NCI-H345 treated with DMSO at 0.1 percent for 48 hours (cell line): ENCODE data around the gene RND3.

Experiments used
- DNase-seq: peaks from one replicate; lab custom pipeline; 2025; ENCODE audit not compliant: unreplicated experiment; lab: John Stamatoyannopoulos, UW

The RND3 gene

DNA sequence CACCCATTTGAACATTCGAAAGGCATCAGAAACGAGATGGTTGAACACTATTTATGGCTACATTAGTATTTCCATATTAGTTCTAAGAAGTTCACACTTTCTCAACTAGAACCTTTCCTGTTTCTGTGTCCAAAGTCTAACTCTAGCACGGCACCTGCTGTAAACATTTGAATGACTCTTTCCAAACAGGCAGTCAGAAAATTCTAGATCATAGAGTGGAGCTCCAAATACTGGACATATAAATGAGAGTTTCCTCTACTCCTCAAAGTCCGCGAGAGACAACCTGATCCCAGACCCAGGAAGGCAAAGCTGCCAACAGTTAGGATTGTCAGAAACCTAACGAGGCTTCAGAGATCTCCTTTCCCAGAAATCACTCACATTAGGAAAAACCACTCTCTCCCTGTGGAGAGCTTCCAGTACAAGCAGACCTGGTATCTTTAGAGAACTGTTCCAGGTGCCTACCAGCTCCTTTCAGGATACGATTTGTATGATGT lies 10.6 kb downstream of the RND3 start:
- DNase-seq: no peak

DNA sequence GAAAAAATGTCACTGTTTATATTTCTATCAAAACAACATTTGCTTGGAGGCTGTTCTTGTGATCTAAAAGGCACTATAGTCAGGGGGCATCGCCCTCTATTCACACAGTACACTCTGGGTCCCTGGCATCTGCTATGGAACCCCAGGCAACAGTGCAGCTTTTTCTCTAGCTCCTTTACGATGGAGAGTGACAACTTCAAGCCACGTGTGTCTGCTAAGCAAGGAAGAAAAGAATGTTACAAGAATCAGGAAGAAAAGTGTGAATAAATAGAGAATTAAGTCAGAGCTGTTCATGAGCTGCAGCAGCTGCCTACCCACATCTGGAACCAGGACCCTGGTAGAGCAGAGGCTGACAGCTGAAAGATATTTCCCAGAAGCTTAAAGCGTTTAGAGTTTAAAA lies 11.2 kb downstream of the RND3 start:
- DNase-seq: no peak

DNA sequence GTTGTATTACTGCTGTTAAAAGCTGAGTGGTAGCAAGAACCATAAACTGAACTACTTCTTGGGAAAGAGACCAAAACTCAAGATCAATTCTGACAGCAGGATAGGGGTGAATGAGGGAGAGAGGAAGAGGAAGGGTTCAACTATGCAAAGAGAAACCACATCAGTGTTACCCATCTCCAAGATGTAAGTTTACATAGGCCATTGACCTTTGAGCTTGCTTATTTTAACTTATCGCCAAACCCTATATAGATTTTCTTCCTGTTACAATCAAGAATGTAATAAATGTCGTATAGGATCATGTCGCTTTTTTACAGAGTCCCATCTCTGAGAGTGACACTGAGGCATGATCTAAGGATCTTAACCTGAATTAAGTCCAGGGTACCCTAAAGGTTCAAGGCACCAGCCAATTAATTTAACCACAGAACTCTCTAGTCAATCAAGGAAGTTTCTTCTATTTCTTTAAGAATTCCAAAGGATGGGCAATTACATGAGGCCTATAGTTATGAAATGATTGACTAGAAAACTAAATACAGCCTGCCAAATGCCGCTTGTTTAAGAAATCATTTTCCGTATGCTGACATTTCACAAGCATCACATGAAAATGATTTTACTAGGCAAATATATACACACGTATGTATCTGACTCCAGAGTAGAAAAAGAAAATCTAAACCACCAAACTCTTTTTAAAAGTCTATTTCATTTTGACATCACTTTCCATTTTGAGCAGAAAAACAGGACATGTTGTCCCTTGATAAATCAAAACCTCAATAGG lies 11.8 kb downstream of the RND3 start:
- DNase-seq: no peak

DNA sequence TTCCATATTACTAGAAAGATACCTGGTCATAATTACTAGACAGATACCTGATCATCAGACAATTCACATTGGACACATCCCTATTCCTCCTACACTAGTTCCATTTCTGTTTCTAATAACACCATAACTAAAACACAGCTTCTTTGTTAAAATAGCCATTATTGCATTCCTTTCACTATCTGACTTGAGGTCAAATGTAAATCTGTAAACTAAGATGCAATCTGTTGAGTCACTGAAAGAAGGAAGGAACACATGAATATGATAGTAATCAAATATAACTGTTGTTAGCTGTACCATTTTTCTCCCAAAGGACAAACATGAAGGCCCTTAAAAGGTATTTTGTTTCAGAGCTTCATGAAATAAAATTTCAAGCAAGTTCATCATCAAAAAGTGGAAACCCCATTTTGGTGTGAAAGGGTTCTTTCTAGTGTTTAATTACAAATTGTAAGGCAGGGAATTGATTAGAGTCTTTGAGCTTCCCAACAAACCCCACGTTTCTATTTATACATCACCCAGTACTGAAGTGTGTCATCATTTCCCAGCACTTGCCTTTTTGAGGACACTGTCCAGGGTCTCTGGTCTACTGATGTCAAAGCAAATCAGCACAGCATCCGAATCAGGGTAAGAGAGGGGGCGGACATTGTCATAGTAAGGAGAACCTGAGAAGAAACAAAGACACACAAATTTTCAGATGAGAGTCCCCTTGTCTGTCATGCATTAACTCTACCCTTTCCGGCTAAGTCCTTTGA lies 13.0 kb downstream of the RND3 start:
- DNase-seq: no peak

DNA sequence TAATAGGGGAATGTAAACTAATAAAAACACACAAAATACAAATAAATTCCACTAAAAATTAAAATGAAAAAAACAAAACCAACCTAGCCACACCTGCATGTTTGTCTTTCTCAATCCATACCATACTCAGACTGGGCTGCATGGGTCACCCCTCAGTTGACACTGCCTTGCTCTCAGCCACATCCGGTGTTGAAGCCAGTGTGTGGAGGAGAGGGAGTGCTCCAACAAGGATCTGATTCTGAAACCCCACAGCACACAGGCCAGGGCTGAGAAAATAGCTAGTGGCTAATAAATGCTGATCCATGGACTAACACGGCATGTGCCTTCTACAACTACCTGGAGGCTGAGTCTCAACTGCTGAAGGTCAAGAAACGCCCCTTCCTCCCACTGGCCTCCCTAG lies 13.7 kb downstream of the RND3 start:
- no peak for DNase-seq

DNA sequence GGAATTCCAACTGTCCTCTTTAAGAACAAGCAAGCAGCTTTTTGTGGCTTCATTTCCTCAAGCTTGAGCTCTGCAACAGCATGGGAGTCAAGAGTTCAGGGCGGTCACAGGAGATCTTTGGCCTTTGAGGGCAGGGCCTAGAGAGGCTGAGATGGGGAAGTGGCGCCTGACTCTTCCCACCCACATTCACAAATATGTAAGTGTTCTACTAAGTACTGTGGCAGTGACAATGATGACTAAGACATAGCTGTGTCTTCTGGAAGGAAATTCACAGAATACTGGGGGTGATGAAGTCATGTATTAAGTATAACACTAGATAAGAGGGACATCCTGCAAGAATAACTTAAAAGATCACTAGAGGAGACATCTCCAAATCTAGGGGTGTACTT lies 15.0 kb downstream of the RND3 start:
- DNase-seq: no peak

DNA sequence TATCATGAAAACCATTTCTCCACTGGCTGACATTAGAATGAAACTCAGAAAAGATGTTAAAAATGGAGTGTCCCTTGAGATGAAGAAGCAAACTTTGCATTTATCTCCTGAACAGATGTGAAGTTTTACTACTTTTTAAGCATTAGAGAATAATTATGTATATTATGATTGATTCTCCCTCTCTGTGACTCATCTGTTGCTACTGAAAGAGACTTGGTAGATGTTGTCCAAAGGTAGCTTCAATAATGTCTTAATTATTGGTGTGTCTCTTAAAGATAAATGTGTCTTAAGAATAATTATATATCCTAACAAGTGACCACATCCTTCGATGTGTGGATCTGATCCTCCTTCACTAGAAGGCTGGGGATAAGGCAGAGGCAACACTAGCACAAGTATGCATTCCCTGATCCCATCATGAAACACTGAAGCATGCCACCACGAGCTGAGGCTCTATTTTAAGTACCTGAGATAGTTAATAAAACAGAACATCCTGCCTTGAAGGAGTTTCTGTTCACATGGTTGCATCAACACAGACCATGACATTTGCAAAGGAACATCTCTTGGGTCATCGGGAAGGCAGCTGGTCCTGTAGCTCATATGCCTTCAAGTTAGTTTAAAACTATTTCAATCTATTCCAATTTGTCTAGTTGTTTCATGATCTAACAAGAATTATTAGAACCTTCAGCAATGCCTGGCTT lies 15.5 kb downstream of the RND3 start:
- DNase-seq: no peak

DNA sequence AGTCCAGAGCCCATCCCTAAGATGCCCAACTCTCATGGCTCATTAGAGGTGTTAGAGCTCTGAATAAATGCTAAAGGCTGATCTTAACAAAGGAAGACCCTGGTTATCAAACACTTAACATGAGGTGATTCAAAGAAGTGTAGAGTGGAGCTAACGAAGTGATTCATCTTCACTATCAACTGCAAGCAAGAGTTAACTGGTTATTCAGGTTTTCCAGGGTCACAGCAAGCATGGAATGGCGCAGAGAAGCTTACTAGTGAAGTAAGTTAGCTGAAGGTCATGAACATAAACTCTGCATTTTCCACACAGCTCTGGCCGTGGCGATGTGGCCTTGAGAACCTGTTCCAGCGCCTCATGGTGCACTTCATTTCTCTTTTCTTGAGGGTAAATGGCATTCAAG lies 17.0 kb downstream of the RND3 start:
- DNase-seq: no peak

DNA sequence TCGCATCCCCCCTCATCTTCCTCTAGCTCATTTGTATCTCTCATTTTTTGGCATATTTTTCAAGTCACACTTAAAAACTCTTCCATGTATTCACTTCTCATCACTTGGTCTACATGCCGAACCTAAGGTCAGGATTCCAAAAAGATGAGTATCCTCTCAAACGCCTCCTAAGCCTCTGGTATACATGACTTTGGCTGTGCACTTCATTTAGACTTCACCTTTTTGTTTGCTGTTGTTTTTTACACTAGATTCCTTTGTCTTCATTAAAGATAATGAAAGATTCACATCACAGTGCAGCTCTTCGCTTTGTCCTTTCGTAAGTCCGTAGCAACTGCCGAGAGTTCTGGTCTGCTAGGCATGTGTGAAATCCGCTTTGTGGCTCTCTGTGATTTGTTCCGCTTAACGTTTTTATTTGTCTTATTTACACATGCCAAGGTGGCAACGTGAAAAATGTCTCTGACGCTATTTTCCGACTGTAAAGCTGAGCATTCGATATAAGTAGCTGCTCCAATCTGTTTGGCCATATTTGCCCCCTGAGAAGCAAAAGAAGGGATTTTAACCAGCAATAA lies 17.7 kb downstream of the RND3 start:
- no peak for DNase-seq

DNA sequence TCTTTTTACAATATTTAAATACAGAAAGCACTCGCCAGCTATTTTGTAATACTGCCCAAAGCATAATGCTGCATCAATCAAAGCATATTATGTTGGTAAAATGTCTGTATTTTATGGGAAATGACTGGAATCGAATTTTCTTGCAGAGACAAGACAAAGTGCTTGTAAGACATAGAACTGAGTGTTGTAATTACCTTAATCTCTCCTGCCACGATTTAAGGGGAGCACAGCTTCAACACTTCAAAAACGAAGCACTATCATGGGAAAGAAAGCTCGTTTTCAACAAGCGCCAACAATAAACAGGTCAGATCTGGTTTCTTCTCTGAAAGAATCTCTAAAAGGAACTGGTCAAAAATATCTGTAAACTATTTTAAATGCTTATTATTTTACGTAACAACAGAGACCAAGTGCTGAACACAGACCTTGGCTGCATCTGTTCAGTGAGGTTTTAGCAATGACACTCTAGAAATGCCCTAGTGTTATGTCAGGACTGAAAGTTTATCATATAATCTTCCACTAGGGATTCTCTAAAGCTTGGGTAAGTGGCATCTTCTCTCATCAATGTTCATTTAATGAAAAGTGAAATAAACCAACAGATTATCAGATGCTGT lies 19.0 kb downstream of the RND3 start:
- no peak for DNase-seq

DNA sequence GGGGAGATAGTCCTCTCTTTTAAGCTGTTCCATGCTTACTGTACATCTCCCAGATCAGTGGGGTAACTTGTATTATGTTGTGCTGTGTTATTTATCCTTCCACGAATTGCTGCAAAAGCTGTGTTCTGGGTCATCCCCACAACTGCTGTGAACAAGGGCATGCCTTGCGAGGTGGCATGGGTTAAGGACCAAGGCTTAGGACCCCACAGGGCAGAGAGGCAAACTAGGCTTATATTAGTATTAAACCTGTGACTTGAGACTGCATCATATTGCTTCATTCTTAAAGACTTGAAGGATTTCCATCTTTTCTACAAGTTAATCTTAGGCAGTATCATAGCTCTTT lies 19.9 kb downstream of the RND3 start:
- no peak for DNase-seq

DNA sequence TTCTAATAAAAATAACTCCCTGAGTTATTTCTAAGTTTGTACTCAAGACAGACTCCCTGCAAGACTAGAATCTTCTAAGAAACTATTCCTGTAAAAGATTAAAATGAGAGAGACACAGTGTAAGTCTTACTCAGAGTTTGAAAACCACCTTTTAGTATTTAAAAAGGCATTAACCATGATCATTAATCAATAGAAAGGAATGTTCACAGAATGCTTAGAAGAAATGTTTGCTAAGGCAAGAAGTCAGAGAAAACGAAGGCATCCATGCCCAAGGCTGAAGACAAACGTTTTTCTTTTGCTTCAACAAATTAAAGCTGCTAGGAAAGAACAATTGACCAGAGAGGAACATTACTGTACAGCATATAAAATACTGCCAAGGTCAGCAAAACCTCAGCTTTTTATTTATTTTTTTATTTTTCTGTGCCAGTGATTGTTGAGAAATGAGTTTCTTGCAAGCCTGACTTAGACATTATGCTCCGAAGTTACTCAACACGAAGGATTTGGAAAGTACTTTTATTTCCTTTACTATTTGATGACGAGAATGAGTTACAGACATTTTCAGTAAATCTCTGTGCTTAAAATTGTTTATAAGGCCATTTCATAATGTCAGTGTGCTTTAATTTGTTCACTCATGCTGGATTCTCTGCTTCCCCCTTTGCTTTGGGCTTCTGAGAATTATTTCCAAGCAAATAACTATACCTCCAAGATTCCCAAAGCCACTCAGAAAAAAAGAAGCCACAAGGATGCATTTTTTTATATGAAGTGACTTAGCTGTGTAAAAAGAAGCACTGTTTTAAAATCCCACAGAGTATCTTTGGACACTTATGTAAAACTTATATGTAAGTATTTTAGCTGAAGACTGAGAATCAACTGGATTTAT lies 20.5 kb downstream of the RND3 start:
- no peak for DNase-seq

DNA sequence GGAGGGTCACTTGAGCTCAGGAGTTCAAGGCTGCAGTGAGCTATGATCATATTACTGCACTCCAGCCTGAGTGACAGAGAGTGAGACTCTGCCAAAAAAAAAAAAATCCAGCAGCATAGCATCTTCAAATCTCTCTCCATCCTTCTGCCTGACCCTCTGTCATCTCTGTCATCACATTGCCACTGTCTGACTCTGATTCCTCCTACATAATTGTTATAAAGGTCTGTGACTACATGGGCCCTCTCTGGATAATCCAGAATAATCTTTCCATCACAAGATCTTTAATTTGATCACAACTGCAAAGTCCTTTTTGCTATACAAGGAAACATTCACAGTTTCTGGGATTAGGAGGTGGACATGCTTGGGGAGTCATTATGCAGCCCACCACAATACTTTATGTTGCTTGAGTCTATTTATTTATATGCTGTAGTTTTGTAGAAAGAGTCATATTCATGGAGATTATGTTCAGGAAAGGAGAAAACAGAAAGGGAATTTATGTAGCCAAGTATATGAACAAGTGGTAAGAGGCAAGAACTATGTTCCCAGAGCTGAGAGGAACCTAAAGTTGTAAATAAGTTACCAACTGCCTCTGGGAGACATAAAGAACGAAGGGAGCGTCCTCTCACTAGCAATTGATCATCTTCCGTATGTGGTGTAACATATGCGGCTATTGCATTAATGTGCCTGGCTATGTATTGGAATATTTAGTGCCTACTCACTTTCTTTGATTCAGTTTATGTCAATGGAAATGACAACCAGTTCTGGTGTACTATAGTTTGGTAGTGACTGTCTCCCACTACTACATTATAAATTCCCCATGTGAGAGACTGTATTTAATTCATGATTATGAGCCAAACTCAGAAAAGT lies 21.5 kb downstream of the RND3 start:
- DNase-seq: no peak

DNA sequence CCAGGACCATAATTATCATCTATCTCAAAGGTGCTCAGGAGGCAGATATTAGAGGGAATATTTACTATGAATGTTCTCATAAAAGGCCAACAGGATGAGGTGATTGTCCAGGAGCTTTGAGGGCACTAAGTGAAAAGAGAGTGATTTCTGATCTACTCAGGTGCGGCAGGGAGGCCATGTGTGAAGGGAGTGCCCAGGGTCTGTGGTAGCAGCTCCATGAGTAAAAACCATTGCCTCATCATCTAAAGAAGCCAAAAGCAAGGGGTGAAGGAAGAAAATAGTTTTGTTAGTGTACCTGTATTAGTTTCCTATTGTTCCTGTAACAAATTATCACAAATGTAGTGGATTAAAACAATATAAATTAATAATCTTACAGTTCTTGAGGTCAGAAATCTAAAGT lies 22.5 kb downstream of the RND3 start:
- DNase-seq: no peak

DNA sequence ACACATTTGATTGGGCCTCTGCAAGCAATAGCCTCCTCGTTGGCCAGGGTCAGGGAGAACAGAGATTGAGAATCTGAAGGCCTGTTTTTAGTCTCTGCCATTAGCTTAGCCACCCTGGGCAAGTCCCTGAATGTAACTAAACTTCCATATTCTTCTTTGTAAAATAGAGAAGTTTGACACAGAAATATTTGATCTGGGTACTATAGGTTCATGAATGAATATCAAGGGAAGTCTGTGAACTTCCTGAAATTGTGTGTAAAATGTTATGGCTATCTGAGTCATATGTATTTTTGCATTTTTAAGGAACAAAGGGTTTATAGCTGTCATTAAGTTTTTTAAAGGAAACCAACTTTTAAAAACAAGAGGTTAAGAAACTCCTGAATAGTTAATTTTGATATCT lies 23.2 kb downstream of the RND3 start:
- no peak for DNase-seq

DNA sequence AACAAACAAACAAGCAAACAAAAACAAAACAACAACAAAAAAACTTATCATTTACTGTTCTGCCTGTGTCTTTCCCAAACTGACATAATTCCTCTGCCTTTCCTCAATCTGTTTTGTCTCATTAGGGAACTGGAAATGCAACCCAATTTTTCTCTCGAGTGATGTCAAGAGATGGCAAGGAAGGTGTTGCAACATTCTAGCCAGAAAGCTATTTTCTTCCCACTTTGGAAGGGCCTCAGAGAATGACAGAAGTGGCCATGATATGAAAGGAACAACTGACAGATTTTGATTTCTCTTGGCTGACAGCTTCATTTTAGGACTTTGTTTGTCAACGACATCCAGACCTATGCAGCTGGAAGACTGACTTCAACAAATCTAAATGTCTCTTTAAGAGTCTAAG lies 24.7 kb downstream of the RND3 start:
- DNase-seq: no peak

DNA sequence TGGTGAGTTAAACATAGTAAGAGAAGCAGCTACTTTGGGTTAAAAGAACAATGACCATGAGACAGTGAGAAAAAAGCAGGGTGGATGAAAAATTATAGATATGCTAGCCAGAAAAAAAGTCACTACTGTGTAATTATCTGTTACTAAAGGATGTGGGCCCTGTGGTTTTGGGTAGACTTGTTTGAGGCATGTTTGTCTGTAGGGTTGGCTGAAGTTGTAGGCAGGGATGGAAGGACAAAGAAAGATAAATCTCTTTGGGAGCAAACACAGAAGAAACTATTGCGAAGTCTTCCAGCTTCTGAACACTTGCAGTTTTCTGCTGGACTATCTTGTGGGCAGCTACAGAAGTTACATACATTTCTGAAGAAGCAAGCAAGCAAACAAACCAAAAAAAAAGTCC lies 28.2 kb downstream of the RND3 start:
- DNase-seq: no peak

DNA sequence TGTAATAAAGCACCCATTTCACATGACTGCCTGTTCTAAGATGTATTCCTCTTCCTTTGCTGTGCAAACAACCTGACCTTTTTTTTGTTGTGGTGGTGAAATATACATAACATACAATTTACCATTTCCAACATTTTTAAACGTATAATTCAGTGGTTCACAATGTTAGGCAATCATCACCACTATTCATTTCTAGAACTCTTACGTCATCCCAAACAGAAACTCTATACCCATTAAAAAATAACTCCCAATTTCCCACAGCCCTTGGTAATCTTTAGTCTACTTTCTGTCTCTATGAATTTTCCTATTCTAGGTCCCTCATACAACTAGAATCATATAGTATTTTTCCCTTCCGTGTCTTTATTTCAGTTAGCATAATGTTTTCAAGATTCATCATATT lies 36.7 kb downstream of the RND3 start:
- no peak for DNase-seq

DNA sequence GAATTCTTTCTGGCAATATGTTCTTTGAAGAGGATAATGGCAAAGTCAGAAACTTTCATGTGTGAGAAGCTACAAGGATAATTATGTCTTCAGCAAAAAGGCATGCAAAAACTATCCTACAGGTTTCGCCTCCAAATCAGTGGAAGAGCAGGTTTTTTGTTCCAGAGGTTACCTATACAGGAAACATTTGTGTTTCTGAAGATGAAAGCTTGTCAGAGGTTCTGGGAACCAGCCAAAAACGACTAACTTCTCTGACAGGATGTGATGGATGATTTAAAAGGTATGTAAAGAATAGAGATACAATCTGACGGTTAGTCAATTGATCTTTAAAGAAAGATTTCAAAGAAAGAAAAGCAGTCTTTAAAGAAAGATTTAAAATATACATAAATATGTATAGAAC lies 37.6 kb downstream of the RND3 start:
- no peak for DNase-seq
